Ovary (tissue), 10 donors: Measurements from ENCODE around the gene TTK. TPM values are rescaled to one million over a fixed set of nuclear protein-coding genes. Genes with fewer than 3 reads are reported as not detected.

Experiments used
- DNase-seq, 5 donors: peaks; one replicate each; pipeline ENCODE4 v3.0.0-alpha.2; 2019 to 2020
- H3K27ac ChIP-seq, 2 donors: fragments of 200-600 bp; one replicate each; pipeline versions ENCODE4 v1.5.1 to v1.8.0; 2019 to 2022
- H3K27me3 ChIP-seq: fragments of 200-600 bp; one replicate; pipeline ENCODE4 v1.8.0; 2022
- H3K36me3 ChIP-seq: fragments of 200-600 bp; sonication (generic); one replicate; pipeline ENCODE4 v1.5.1; 2019
- H3K4me1 ChIP-seq: one replicate; pipeline ENCODE4 v1.8.1; 2013; ENCODE audit warnings: mild to moderate bottlenecking, moderate library complexity; ENCODE audit not compliant: insufficient read depth
- H3K4me3 ChIP-seq: fragments of 200-600 bp; sonication (generic); one replicate; pipeline ENCODE4 v1.5.1; 2017
- H3K9me3 ChIP-seq, 2 donors: fragments of 200-600 bp in 1 of 2; sonication (generic) in 1 of 2; one replicate each; pipeline versions ENCODE4 v1.5.1 to v1.8.1; 2013 to 2019; ENCODE audit warnings: mild to moderate bottlenecking in 1 of 2, moderate library complexity in 1 of 2
- EP300 ChIP-seq: sonication (generic); formaldehyde crosslinking; IDR thresholded peaks from one replicate; pipeline ENCODE4 v1.6.1; 2017; ENCODE audit warnings: antibody characterized with exemption
- POLR2A ChIP-seq: fragments of 450-650 bp; IDR thresholded peaks from one replicate; pipeline ENCODE4 v1.6.1; 2017; ENCODE audit warnings: antibody characterized with exemption, mild to moderate bottlenecking, moderate library complexity
- WGBS, 3 donors: extraction: QIAGEN DNeasy Blood & Tissue Kit in 1 of 3; methylation state at CpG; one replicate each; pipeline versions ENCODE4 v1.1.5 to v1.1.7; 2013 to 2017; 5-methylcytosine and 5-hydroxymethylcytosine counted together
- intact Hi-C, 4 donors: fragments of 100-400 bp; cut with DNase I; formaldehyde crosslinking; loops; one replicate each; pipeline versions ENCODE4 v1.11.0 to v1.15.1; 2022 to 2023
- long read RNA-seq, 3 donors: library from polyadenylated mRNA in 2 of 3; unstranded in 2 of 3; transcript quantifications; one replicate each; pipeline ENCODE4 v2.0.0 and lab custom pipeline, GENCODE V29; 2021 to 2026
- polyA plus RNA-seq, 2 donors: library from polyadenylated mRNA; stranded (reverse); fragments of 200-250 nt in 1 of 2; fragments of 350-450 nt in 1 of 2; fragmentation: Illumina TruSeq in 1 of 2; extraction: RNeasy Lipid Tissue Mini Kit (QIAGEN cat#74804) in 1 of 2; gene quantifications; one replicate each; pipeline ENCODE4 v1.2.3, GENCODE V29; 2013 to 2014
- total RNA-seq, 7 donors: library from RNA; depleted of rRNA in 2 of 7; stranded (reverse); fragments of >200 nt in 2 of 7; fragmentation: NEBNext Ultra II Directional in 3 of 7; extraction: Animal tissue kit (Norgen Biotek cat#: 25700) in 3 of 7; gene quantifications; one replicate each; pipeline versions ENCODE4 v1.1.0 to v1.2.4, GENCODE V29; 2016 to 2023
- TF ChIP-seq, protein P1 (sequence below), 3 donors: fragments of 450-650 bp in 2 of 3; fragments of 200-600 bp in 1 of 3; IDR thresholded peaks; one replicate each; pipeline versions ENCODE4 v1.5.1 to v1.8.0; 2016 to 2022; ENCODE audit warnings: antibody characterized with exemption in 3 of 3, mild to moderate bottlenecking in 1 of 3
- donor health status: DM: no; HTN: no; CAD: no; lungs with moderate emphysema.
- donor health status: DM: no; HTN: no; CAD: no.
- donor health status: Bipolar disorder and iron deficiency.
- donor health status: DM: yes; HTN: yes; CAD: no.
- donor health status: DM: no; HTN: no; CAD: no.
- donor health status: DM: yes; HTN: yes; CAD: no.

Gene TTK
- under 1 TPM in 5 of 7 donors, not detected in 2; 0.10 to 0.94 (median 0.80) TPM for total RNA-seq
- polyA plus RNA-seq, result under 1 TPM; 0.36 to 0.87 TPM
- long read RNA-seq, donor 1, result 0 reads
- long read RNA-seq, donor 2, transcript TTK-202 (22 exons, 3,010 nt), result major isoform, 7 of 7 reads
- long read RNA-seq, donor 2, partial matches to known transcripts, result 0 of 7 reads
- long read RNA-seq, donor 2, other reads (novel, unspliced or antisense), result 0 of 7 reads
- long read RNA-seq, donor 3, partial matches to known transcripts, result 0 of 1 reads
- long read RNA-seq, donor 3, other reads (novel, unspliced or antisense), result 1 of 1 reads

DNA sequence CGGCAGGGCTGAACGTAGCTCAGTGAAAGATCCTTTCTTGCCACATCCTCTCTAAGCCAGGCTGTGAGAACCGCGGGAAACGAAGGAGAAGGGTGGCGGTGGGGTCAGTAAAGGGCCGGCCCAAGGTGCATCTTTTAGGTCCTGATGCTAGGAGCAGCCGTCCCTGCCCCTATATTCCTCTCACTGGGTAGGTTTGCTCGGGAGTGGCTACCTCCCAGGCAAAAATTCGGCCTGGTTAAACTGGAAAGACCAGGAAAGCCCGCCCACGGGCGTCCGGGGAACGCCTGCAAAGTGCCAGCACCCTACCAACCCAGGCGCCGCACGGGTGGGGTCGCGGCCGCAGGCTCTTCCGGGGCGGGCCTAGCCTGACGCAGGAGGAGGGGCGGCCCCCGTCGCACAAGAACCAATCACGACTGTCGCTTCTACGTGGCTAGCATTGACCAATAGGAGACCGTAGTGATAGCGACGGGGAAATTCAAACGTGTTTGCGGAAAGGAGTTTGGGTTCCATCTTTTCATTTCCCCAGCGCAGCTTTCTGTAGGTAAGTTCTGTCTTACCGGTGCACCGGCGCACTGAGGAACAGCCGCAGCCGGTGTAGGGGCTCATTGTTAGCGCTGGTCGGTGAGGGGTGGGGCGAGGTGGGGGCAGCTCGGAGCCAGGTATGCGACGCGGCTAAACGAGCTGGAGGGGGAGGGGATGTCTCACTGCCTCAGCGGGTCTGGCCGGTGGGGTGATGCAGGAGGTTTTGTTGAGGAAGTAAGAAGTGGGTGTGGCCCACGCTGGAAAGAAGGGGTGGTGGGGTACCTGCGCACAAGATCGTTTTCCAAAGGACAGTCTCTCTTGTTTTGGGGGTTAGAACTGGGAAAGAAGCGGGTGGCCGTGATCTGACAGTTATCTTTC is at the start of gene TTK:
TTK (plus strand) TSS at position 477 of the 900 bp plus-strand sequence. CDS start 1,195 bp downstream, outside the sequence.
- intact Hi-C loops, result no loop called here
- peak; percentile 84 to 93 (median 85) for DNase-seq
- H3K4me3 ChIP-seq, result peak within 1 kb of the TSS; percentile 56
- H3K27me3 ChIP-seq, result no peaks in the 10 kb centered on the region
- no peaks in the 10 kb centered on the region for H3K36me3 ChIP-seq
- TF ChIP-seq POLR2A, result peak; percentile 36
- TF ChIP-seq, protein P1, sequence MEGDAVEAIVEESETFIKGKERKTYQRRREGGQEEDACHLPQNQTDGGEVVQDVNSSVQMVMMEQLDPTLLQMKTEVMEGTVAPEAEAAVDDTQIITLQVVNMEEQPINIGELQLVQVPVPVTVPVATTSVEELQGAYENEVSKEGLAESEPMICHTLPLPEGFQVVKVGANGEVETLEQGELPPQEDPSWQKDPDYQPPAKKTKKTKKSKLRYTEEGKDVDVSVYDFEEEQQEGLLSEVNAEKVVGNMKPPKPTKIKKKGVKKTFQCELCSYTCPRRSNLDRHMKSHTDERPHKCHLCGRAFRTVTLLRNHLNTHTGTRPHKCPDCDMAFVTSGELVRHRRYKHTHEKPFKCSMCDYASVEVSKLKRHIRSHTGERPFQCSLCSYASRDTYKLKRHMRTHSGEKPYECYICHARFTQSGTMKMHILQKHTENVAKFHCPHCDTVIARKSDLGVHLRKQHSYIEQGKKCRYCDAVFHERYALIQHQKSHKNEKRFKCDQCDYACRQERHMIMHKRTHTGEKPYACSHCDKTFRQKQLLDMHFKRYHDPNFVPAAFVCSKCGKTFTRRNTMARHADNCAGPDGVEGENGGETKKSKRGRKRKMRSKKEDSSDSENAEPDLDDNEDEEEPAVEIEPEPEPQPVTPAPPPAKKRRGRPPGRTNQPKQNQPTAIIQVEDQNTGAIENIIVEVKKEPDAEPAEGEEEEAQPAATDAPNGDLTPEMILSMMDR (IDR thresholded peaks at IDR 0.05), result no peak
- H3K27ac ChIP-seq, result peak within 1 kb of the TSS in 1 of 2 donors; percentile 61
- 0 to 1% (median 1%) methylated on average over 55 to 56 of the region's 56 CpGs for WGBS, 3 donors
- H3K4me1 ChIP-seq, result peaks cover 5% of the 10 kb centered on the region
- H3K9me3 ChIP-seq, result no peaks in the 10 kb centered on the region

DNA sequence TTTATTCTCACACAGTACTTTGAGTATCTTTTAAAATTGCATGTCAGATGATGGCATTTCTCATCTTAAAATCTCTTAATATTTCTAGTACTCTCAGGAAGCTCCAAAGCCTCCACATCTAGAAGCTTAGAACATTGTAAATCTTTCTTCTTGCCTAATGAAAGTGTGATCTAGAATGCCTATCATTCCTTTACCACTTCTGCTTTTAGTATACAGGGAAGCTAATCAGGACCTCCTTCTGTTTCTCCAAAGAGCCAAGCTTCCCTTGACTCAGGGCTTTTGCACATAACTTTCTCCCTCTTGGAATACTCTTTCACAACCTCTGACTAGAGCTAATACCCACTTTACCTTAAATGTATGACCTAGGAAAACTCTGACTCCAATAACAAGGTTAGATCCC is 49.6 kb upstream of the TTK start:
- H3K36me3 ChIP-seq, result no peaks in the 10 kb centered on the region
- no peaks in the 10 kb centered on the region for H3K9me3 ChIP-seq
- intact Hi-C loops, result no loop called here

DNA sequence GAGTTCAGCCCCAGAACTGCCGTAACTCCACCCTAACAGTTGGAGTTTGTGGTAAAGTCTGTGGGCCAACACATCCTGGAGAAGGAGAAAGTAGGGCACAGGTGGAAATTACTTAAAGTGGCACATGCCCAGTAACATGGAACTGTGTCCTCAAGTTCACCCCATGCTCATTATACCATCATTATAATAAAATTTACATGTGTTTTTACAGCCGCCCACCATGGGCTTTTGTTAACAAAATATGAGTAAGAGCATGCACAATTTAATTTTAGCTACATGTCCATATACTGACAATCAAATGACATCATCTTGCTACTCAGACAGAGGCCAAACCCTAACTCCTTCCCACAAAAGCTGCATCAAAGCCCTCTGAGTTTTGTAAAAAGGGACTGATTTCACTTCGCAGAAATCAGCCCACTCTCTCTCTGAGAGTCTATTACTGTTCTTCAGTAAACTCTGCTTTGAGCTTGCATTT is 39.8 kb upstream of the TTK start:
- DNase-seq, result no peak
- no peak for TF ChIP-seq EP300
- TF ChIP-seq POLR2A, result no peak
- TF ChIP-seq, protein P1 (IDR thresholded peaks at IDR 0.05), result no peak
- no peaks in the 10 kb centered on the region for H3K4me1 ChIP-seq
- no peaks in the 10 kb centered on the region for H3K9me3 ChIP-seq
- intact Hi-C loops, result no loop called here
- H3K4me3 ChIP-seq, result no peak overlapping the region
- H3K27ac ChIP-seq, result no peak overlapping the region
- WGBS, 3 donors, result 90 to 95% (median 92%) methylated on average over 3 of the region's 3 CpGs
- no peaks in the 10 kb centered on the region for H3K27me3 ChIP-seq
- no peaks in the 10 kb centered on the region for H3K36me3 ChIP-seq

More for the DNA sequence above, 49.6 kb upstream of the TTK start:
- TF ChIP-seq EP300 (no peak), POLR2A (no peak)
- TF ChIP-seq, protein P1 (IDR thresholded peaks at IDR 0.05), result no peak
- H3K4me1 ChIP-seq, result no peaks in the 10 kb centered on the region
- no peak for DNase-seq
- no peak overlapping the region for H3K27ac ChIP-seq
- no peak overlapping the region for H3K4me3 ChIP-seq
- H3K27me3 ChIP-seq, result no peaks in the 10 kb centered on the region

DNA sequence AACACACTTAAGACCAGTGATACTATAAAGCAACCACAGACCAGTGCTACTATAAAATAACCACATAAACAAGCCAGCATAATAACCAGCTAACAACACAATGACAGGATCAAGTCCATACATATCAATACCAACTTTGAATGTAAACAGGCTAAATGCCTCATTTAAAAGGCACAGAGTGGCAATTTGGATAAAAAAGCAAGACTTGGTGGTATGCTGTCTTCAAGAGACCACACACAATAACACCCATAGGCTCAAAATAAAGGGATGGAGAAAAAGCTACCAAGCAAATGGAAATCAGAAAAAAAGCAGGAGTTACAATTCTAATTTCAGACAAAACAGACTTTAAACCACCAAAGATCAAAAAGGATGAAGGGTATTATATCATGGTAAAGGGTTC is 37.3 kb upstream of the TTK start:
- no peaks in the 10 kb centered on the region for H3K4me1 ChIP-seq
- intact Hi-C loops, result no loop called here
- DNase-seq, result no peak
- no peaks in the 10 kb centered on the region for H3K36me3 ChIP-seq
- H3K27me3 ChIP-seq, result no peaks in the 10 kb centered on the region
- TF ChIP-seq EP300, result no peak
- H3K9me3 ChIP-seq, result no peaks in the 10 kb centered on the region
- H3K27ac ChIP-seq, result no peak overlapping the region
- no peak overlapping the region for H3K4me3 ChIP-seq
